ENCODE results near the gene C1QTNF5. TPM values are rescaled to one million over a fixed set of nuclear protein-coding genes. Genes with fewer than 3 reads are reported as not detected.

Gene C1QTNF5
- total RNA-seq, 2 experiments from 2014 or later: not detected

- ChIA-PET CTCF (interaction anchor here (0.8 to 3.6 kb wide), 5 partner anchors 11 to 39 kb away, joined by 3 to 23 read pairs (median 4); partner anchors contain the start of gene C1QTNF5), POLR2A (no interaction called here)
Observed at GRCh38 chr11:119363081-119363850, 22.6 kb upstream of the C1QTNF5 start.

GRCh38 chr11:119362741-119363080 lies 22.0 kb upstream of the C1QTNF5 start:
- CTCF ChIA-PET: interaction anchor here (0.8 to 3.6 kb wide), 6 partner anchors 11 to 39 kb away, joined by 3 to 23 read pairs (median 5); partner anchors contain the start of gene C1QTNF5
- POLR2A ChIA-PET: no interaction called here

- ChIA-PET CTCF (interaction anchor here (0.8 to 3.6 kb wide), 11 partner anchors 9 to 113 kb away, joined by 3 to 23 read pairs (median 5); partner anchors contain the start of genes C1QTNF5 and USP2), POLR2A (no interaction called here)
Observed at GRCh38 chr11:119361941-119362725, 21.4 kb upstream of the C1QTNF5 start.

- ChIA-PET POLR2A (no interaction called here), CTCF (interaction anchor here (0.8 to 3.6 kb wide), 9 partner anchors 8 to 114 kb away, joined by 3 to 23 read pairs (median 6); partner anchors contain the start of gene USP2)
Observed at GRCh38 chr11:119361056-119361787, 20.5 kb upstream of the C1QTNF5 start.

GRCh38 chr11:119359365-119360214 lies 18.9 kb upstream of the C1QTNF5 start:
- ChIA-PET CTCF (interaction anchor here (0.6 to 4.7 kb wide), 7 partner anchors 12 to 133 kb away, joined by 3 to 58 read pairs (median 10); partner anchors contain the start of gene USP2), POLR2A (no interaction called here)

- ChIA-PET CTCF (interaction anchor here (1.2 to 4.7 kb wide), 16 partner anchors 8 to 151 kb away, joined by 3 to 58 read pairs (median 10); partner anchors contain the start of genes CBL, RNF26 and USP2), POLR2A (no interaction called here)
Observed at GRCh38 chr11:119357074-119357473, 16.4 kb upstream of the C1QTNF5 start.

GRCh38 chr11:119356349-119357031 lies 15.8 kb upstream of the C1QTNF5 start:
- CTCF ChIA-PET: interaction anchor here (0.7 to 4.7 kb wide), 28 partner anchors 8 to 373 kb away, joined by 3 to 58 read pairs (median 4); partner anchors contain the start of genes C1QTNF5, CBL, RNF26 and USP2
- POLR2A ChIA-PET: no interaction called here

GRCh38 chr11:119355091-119355843 lies 14.6 kb upstream of the C1QTNF5 start:
- POLR2A ChIA-PET: no interaction called here

GRCh38 chr11:119352857-119353260 lies 12.2 kb upstream of the C1QTNF5 start:
- POLR2A ChIA-PET: no interaction called here
- CTCF ChIA-PET: interaction anchor here (0.7 to 2.1 kb wide), 2 partner anchors 9 to 122 kb away, joined by 3 to 11 read pairs; no protein-coding TSS in a partner anchor

More at GRCh38 chr11:119355091-119355843, 14.6 kb upstream of the C1QTNF5 start:
- CTCF ChIA-PET: interaction anchor here (0.6 to 4.7 kb wide), 19 partner anchors 9 to 374 kb away, joined by 3 to 58 read pairs (median 9); partner anchors contain the start of genes C1QTNF5, RNF26 and USP2

GRCh38 chr11:119351232-119351631 lies 10.5 kb upstream of the C1QTNF5 start:
- CTCF ChIA-PET: interaction anchor here (1.0 to 1.4 kb wide), 2 partner anchors 11 to 28 kb away, joined by 3 to 4 read pairs; no protein-coding TSS in a partner anchor
- POLR2A ChIA-PET: no interaction called here

- ChIA-PET POLR2A (no interaction called here), CTCF (interaction anchor here (1.0 to 1.4 kb wide), 2 partner anchors 10 to 27 kb away, joined by 3 to 4 read pairs; no protein-coding TSS in a partner anchor)
Observed at GRCh38 chr11:119350302-119350701, 9.6 kb upstream of the C1QTNF5 start.

GRCh38 chr11:119347940-119348605 lies 7.4 kb upstream of the C1QTNF5 start:
- POLR2A ChIA-PET: no interaction called here

GRCh38 chr11:119347242-119347641 lies 6.6 kb upstream of the C1QTNF5 start:
- CTCF ChIA-PET: interaction anchor here (1.0 kb wide), 1 partner anchor 9 kb away, joined by 3 read pairs; no protein-coding TSS in a partner anchor
- POLR2A ChIA-PET: no interaction called here

More at GRCh38 chr11:119347940-119348605, 7.4 kb upstream of the C1QTNF5 start:
- CTCF ChIA-PET: interaction anchor here (1.0 to 1.7 kb wide), 2 partner anchors 8 to 10 kb away, joined by 3 to 6 read pairs; no protein-coding TSS in a partner anchor

- CTCF ChIA-PET: no interaction called here
- POLR2A ChIA-PET: no interaction called here
Observed at GRCh38 chr11:119346605-119347004, 5.9 kb upstream of the C1QTNF5 start, which contains the start of gene MFRP. Gene MFRP (minus strand): TSS chr11:119346705. CDS start chr11:119346513, 192 bp downstream.

GRCh38 chr11:119345685-119346084 lies 5.0 kb upstream of the C1QTNF5 start:
- POLR2A ChIA-PET: no interaction called here
- CTCF ChIA-PET: no interaction called here
